OCI-M2 (cell line): Measurements from ENCODE around the gene EPHA3.

Experiments used
- DNase-seq: peaks from one replicate; lab custom pipeline; 2025; ENCODE audit not compliant: unreplicated experiment; lab: John Stamatoyannopoulos, UW

The EPHA3 gene

DNA sequence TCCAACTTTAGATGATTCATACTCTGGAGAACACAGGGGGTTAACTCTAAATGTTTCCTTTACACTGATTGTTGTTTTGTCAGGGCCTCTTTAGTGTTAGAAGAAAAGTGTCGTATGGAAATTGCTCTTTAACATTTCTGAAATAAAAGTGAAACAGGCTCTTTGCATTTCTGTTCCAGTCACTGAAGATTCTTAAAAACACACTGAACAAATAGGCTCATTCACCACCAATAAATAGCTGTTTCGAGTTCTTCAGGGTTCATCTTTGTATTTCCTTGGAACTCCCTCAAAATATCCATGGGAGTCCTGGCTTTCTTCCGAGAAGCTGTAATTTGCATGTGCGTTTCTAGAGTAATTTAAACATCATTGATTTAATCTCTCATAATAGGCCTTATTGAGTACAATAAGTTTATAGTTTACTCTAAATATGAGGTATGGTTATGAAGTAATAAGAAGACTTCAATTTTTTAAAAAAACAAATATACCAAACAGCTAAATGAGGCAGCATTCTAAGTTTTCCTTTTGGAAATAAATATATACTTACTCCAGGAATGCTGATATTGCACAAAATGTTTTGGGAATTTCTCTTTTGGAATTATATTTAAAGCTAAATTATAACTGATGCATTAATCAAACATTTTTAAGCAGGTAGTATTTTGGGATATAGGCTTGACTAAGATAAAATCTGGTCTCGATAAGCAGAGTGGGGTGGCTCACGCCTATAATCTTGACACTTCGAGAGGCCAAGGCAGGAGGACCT, 327.4 kb downstream of the EPHA3 start:
- no peak for DNase-seq

DNA sequence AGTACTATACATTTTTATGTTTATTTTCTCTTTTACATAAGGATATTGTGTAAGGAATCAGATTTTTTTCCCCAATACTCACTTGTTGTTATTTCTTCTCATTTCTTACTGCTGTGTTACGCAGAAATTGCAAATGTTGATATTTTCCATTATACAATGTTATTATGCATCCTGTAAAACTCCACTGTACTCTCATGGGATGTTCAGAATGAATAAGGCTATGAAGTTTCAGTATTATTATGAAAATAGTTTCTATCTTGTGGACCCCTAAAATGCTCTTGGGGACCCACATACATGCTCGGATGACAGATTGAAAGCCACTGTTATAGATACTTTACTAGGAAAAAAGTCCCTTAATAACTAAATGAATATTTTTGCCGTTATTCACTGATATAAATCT, 329.4 kb downstream of the EPHA3 start:
- no peak for DNase-seq

DNA sequence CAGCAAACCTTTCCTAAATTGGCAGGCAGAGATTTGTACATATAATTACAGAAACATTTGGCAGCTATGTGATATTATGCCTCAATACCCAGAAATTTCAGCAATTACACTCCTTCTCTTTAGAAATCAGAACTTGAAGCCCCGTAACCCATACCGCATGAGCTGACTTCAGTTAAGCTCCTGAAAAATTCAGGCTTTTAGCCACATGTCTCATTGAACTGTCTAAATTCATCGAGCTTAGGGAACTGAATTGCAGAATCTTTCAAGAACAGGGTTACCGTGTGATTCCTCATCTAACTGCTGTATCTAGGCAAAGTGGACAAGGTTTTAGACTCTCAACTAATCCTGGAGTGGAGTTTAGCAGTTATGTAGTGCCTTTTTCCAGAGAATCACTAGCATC, 333.0 kb downstream of the EPHA3 start:
- DNase-seq: no peak

DNA sequence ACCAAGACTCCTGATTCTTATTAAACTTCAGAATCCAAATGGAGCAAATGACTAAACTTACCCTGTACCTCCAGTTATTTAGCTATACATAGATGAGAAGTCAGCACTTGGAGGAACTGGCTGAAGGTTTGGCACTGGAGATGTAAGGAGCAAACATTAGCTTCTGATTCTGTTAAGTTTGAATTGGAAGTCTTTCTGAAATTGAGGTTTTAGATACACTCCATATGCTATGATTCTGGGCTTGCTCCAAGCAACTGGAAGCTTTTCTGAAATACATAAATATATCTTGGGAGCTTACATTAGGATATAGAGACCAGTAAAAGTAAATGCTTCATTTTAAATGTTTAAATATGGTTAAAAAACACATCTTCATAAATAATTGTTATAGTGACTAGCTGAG, 333.7 kb downstream of the EPHA3 start:
- no peak for DNase-seq

DNA sequence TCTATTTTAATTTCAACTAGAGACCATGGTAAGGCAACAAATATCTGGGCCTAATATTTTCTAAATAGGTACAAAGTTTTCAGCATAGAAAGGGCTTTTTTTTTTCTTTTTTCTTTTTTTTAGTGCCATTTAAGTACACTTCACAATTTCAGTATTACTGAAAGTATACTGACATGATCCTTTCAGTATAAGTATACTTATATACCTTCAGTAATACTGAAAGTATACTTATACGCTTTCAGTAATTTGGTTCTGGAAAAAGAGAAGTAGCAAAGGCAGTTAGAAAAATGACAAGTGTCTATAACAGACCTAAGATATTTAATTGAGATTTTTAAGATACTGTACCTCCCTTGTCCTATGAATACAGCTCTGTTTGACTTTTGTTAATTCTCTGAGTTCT, 339.2 kb downstream of the EPHA3 start:
- DNase-seq: no peak

DNA sequence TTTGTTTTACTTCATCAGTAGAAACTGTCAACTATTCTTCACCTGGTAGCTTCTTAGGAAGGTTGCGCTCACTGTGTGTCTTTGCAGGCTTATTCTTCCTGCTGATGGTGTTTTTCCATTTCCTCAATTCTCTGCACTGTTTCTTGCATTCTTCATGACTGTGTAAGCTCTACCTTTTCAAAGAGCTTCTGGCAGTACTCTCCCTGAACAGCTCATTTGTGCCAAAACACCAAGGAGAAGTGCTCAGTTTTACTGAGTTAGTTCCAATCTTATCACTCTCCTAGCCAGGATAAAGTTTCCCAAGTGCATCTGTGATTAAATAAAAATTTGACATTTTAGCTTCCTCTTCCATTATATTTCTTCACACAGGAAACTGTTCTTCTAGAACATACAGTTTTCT, 339.8 kb downstream of the EPHA3 start:
- no peak for DNase-seq

DNA sequence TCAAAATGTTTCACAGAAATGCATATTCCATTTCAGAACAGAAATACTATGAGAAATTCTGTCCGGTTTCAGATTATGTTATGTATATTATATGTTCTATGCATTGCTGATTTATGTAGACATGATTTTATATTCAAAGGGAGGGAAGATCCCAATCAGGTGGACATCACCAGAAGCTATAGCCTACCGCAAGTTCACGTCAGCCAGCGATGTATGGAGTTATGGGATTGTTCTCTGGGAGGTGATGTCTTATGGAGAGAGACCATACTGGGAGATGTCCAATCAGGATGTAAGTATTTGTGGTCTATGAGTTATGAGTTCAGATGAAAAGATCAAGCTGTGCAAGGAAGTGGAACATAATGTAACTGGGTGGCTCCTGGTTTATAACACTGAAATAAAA, 341.7 kb downstream of the EPHA3 start:
- DNase-seq: no peak

DNA sequence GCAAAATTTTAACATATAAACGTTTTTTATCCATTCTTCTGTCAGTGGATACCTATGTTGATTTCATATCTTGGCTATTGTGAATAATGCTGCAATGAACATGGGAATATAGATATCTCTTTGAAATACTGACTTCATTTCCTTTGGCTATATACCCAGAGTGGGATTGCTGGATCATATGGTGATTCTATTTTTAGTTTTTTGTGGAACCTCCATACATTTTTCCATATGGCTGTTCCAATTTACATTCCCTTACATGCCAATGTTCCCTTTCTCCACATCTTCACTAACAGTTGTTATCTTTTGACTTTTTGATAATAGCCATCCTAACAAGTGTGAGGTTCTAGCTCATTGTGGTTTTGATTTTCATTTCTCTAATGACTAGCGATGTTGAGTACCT, 344.6 kb downstream of the EPHA3 start:
- DNase-seq: no peak

DNA sequence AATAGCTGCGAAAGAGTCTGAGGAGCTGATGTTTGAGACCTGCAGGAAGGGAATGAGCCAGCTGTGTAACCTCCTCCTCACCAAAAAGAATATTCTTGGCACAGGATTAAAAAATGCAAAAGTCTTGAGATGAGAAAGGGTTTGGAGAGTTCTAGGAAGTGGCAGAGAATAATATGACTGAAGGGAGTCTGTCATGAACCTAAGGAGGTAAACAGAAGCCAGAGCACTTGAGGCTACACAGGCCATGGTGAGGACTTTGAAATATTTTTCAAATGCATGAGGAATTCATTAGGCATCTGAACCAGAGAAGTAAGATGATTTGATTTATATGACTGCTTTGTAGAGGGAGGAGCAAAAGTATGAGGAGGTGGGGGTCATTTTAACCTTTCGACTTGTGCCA, 347.8 kb downstream of the EPHA3 start:
- no peak for DNase-seq

DNA sequence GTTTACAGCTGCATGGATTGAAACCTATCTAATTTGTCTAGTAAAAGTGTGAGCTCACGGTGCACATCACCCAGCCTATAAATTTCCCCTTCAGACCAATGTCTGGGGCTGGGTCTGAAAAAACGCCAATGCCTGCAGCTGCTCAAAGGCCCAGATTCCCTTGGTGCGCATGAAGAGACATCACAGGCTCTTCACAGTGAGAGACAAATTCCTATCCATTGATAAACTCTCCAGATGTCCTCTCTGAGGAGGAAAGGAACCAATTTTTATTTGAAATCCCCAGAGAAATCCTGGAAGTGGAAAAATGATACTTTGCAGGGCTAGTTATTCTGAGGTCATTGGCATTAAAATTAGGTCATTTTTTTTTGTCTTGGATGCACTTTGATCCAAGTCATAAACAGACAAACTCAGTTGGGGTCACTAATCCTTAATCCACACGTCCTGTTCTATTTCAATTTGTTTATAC, 360.5 kb downstream of the EPHA3 start:
- DNase-seq: no peak

DNA sequence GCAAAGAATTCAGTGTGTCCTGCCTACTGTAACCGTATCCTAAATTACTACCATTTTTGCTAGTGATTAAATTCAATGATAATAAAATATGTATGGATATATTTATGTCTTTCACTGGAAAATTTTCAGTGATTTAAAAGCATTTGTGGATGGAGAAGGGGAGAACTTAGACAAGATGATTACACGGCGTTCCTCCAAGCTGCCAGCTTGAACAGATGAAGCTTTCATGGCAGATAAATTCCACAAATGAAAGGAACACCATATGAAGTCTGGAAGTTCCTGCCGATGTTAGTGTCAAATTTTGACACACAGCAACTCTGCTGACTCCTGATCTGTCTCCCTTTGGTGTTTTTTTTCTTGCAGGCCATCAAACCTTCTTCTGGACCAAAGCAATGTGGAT, 364.7 kb downstream of the EPHA3 start:
- DNase-seq: no peak

DNA sequence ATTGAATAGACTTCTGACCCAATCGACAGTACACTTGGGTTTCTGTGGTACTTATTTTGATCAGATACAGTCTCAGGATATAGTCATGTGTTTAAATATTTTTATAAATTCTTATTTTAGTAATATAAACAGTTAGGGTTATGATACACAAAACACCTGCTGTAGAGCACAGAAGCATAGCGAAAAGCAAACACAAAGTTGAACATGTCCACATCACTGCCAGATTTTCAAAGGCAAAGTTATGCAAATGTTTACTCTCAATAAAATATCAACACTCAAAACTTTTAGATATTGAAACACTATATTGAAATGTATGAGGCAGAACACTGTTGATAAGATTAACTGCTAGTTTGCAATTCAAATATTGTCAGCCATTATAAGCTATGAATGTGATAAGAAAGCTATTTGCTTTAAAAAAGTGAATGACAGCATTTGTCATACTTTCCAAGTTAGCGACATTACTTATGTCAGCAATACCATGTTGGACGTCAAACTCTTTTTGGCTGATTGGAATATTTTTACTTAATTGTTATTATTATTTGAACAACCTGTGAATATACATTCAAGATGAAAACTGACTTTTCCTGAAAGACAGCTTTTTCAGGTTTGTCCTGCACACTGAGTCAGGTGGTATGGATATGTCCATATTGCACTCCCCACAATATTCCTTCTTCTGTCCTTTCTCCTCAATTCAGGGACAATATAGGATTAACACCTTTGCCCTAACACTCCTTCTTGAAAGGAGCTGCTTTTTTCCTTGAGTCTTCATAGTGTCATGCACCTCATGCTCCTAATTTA, 367.1 kb downstream of the EPHA3 start:
- no peak for DNase-seq

DNA sequence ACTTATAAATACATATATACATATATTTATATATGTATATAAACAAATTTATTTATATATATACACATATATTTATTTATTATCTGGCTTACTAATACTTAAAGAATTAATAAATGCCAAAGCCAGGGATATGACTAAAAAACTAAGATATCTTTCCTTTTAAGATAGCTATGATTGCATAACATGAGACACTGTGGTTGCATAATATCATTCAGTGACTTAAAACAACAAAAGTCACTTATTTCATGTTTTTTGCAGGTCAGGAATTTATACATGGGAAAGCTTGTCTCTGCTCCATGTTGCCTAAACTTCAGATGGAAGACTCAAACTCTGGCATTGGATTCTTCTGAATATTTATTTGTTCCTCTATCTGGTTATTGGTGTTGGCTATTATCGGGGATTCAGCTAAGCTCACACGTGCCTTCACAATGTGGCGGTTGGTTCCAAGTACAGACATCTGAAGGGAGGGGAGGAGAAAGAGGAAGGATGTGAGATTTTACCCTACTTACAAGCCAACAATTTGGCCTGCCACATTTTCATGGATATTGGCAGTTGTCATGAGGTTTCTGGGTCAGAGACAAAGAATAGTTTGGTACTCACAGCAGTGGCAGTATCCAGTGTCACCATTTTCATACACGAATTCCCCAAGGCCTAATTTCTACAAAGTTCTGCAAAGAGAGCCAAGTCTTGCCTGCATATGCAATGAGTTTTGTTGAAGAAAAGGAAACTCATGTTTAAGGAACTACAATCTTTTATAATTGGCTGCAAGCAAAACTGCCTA, 381.6 kb downstream of the EPHA3 start:
- no peak for DNase-seq

DNA sequence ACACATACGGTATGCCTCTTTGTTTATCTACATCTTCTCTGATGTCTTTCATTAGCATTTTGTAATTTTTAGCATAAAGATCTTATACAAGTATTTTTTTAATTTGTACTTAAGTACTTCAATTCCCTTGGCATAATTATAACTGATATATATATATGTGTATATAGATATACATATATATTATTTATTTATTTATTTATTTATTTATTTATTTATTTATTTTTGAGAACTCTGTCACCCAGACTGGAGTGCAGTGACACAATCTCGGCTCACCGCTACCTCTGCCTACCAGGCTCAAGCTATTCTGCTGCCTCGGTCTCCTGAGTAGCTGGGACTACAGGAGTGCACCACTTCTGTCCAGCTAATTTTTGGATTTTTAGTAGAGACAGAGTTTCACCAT, 382.7 kb downstream of the EPHA3 start:
- DNase-seq: no peak

DNA sequence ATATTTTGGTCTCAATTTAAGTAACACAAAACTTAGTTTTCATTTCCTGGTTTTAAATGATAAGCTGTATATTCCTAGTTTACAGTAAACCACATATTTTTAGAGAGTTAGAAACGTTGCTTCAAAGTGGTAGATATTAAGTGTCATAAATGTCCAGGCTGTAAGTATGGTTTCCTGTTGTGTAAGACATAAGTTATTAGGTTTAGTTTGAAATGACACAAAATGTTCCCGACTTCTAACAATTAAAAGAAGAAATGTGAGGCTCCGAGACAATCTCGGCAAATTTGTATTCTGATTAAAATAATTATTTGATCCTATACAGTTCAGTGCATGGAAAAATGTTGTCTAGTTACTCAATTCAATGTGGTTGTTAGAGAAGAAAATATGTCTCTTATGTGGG, 387.3 kb downstream of the EPHA3 start:
- DNase-seq: no peak

DNA sequence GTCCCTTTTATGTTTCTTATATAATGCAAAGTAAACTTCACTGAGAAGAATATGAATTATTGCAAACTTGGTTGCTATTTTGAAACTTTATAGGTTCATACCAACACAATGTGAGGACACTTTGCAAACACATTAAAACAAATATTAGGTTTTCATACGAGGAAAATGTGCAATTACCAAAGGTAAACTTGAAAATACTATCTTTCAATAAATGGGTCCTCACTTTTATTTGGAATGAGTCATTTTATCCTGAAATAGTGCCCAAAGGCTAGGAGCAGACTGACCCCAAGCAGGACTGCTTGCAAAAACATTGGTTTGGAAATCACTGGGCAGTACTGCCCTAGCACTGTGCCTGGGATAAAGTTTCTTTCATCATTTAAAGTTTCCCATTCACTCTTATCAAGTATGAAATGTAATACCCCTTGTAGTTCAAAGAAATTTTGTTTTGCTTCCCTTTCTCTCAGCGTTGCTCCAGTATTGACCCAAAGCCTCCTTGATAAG, 396.5 kb downstream of the EPHA3 start:
- no peak for DNase-seq

DNA sequence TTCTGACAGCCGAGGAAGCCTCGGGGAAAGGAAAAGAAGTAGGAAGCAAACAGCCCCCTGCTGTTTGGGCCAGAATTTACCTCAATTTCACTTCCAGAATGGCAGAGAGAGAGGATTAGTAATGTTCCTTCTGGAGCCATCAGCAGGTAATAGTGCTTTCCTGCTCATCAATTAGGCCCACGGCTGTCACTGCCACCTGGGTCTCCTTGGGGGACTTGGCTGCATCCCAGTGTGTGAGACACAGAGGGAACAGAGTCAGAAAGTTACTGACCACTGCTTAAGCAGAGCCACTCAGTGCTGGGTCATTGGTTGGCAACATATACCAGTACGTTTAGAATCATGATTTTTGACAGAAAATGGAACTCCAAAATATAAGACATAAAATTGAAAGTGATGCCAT, 397.0 kb downstream of the EPHA3 start:
- no peak for DNase-seq

DNA sequence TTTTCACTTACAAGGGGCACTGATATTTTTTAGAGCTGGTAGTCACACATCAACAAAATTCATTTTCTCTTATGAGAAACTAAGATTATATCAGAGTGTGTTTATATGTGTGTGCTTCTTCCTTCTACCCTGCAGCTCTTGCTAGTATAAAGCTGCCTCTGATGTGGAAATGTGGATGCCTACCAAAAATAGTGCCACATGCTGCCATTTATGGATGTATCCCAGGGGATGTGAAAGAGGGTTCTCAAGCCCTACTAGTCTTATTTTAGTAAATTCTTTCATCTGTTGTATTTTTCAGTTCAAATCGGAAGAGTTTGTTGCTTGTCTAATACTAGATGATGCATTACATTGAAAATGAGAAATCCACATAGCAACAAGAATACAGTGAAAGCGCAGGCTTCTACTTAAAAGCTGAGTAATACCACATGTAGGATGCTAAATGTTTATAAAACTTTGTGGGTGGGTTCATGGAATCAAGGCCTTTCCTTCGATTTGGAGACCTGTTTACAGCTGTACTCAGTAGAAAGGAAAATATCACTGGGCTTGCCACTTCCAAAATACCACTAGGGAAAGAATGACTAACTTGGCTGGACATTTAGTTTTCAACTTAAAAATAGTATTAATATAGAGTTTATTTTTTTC, 399.2 kb downstream of the EPHA3 start:
- DNase-seq: no peak

DNA sequence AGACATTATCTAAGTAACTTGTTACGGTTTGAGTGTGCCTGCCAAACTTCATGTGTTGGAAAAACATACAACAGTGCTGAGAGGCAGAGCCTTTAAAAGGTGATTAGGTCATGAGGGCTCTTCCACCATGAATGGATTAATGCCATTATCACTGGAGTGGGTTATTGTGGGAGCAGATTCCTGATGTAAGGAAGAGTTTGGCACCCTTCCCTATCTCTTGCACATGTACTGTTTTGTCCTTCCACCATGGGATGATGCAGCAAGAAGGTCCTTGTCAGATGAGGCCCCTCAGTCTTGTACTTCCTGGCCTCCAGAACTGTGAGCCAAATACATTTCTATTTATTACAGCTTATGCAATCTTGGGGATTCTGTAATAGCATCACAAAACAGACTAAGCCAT, 413.9 kb downstream of the EPHA3 start:
- no peak for DNase-seq

DNA sequence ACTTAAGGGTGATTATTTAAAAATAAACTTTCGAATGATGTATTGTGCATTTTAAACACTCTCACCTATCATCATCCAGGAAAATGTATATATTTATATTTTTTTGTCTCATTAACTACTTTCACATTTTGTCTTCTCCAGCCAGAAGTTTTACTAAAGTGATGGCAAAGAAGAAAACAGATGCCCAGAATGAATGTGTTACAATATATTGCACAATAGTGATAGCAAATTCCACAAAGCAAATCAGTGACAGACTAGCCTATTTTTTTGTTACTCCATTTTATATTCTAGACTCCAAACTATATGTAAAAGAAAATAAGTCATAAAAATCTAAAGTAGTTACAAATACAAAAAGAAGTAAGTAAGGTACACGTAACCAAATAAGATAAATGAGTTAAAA, 414.7 kb downstream of the EPHA3 start:
- no peak for DNase-seq

DNA sequence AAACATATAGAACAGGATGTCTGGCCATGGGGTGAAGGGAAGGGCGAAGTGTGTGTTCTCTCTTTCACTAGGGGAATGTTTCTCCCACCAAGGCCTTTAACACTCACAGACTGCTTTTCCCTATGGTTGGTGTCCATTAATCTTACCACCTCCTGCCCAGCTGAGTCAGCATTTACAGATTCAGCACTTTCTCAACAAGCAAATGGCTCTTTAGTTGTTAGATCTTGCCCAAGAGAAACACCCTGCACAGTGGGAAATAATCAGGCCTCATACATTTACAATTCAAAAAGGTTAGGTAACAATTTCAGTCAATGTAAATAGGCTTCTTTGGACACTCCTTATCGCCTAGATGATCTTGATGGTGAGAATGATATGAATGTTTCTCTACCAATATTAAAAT, 418.2 kb downstream of the EPHA3 start:
- DNase-seq: no peak
